Panc1 (cell line): ENCODE results near the gene CD244.

Experiments used
- CTCF ChIP-seq: fragments of 450-650 bp; IDR thresholded peaks from 2 replicates; pipeline ENCODE4 v1.5.1; 2017; ENCODE audit warnings: mild to moderate bottlenecking
- POLR2AphosphoS5 ChIP-seq: IDR thresholded peaks from 2 replicates; pipeline ENCODE4 v1.6.1; 2012; ENCODE audit warnings: mild to moderate bottlenecking, low read depth, low read length, moderate library complexity
- REST ChIP-seq, 2 experiments: IDR thresholded peaks; 2 replicates each; pipeline ENCODE4 v1.6.1; 2011 to 2012; ENCODE audit warnings: low read depth in 2 of 2, control low read depth in 1 of 2, low read length in 1 of 2, mild to moderate bottlenecking in 1 of 2, moderate library complexity in 1 of 2; ENCODE audit not compliant: insufficient read depth in 1 of 2
- SIN3A ChIP-seq: IDR thresholded peaks from 2 replicates; pipeline ENCODE4 v1.6.1; 2012; ENCODE audit warnings: low read depth, mild to moderate bottlenecking, low read length, moderate library complexity, borderline replicate concordance; ENCODE audit not compliant: insufficient read depth

GRCh38 chr1:160846281-160846680 is 16.4 kb downstream of the CD244 start:
- no peak for TF ChIP-seq REST (IDR thresholded peaks at IDR 0.05; ENCODE audit: insufficient read depth in 1 of 2, low read depth in 2 of 2, low read length in 1 of 2)
- TF ChIP-seq CTCF: no peak
- TF ChIP-seq POLR2AphosphoS5: no peak
- TF ChIP-seq SIN3A: no peak
